ENCODE data around the gene CFAP73. TPM values are rescaled to one million over a fixed set of nuclear protein-coding genes. Genes with fewer than 3 reads are reported as not detected.
A peak's percentile ranks its signal among the peaks of the same experiment; 100 is the strongest.

The CFAP73 gene
- total and polyA plus RNA-seq, 10 of the 15 experiments (the other 5 are each of a cell fraction or from before 2014, with no cell fraction given), result 0.18 TPM; not detected in 9

- Histone ChIP-seq H2AFZ (ENCODE audit: control insufficient read depth, low read depth, low read length) (no peak within 1 kb of the TSS), H3K9ac (ENCODE audit: control insufficient read depth, insufficient read depth, low read length) (no peak within 1 kb of the TSS), H3K36me3 (ENCODE audit: control insufficient read depth in 2 of 2, insufficient read depth in 2 of 2, low read length in 1 of 2) (no peaks in the 10 kb centered on the region), H3K4me3 (no peak within 1 kb of the TSS), H3K27me3 (replicated peaks in 1 of 2; ENCODE audit: control insufficient read depth in 2 of 2, insufficient read depth in 2 of 2, low read length in 1 of 2) (no peaks in the 10 kb centered on the region; a peak in 2 of 4 replicates), H3K4me1 (ENCODE audit: control insufficient read depth, insufficient read depth, low read length) (peaks cover under 1% of the 10 kb centered on the region; the same call in 1 of the 2 replicates), H3K9me3 (replicated peaks; ENCODE audit: control insufficient read depth, insufficient read depth, low read length) (no peaks in the 10 kb centered on the region), H3K79me2 (ENCODE audit: control insufficient read depth, insufficient read depth, low read length) (no peaks in the 10 kb centered on the region), H3K27ac (ENCODE audit: control insufficient read depth, insufficient read depth) (no peak within 1 kb of the TSS), H3K4me2 (ENCODE audit: control insufficient read depth, insufficient read depth) (peak within 1 kb of the TSS; percentile 77), H4K20me1 (ENCODE audit: control insufficient read depth, insufficient read depth) (no peaks in the 10 kb centered on the region)
- SMC1A ChIA-PET (ENCODE audit: uncharacterized antibody, unreplicated experiment), result interaction anchor here (1.3 kb wide), 1 partner anchor 35 kb away, joined by 5 read pairs; no protein-coding TSS in a partner anchor
- POLR2A ChIA-PET, result interaction anchor here (0.6 kb wide), 1 partner anchor 128 kb away, joined by 3 read pairs; no protein-coding TSS in a partner anchor
- in situ Hi-C loops (cut with MboI), result no loop called here
- ATAC-seq, result peak; percentile 91
- BruUV-seq (replicated peaks), result no TSS peak
- RAD21 ChIA-PET (ENCODE audit: unreplicated experiment), result interaction anchor here (1.3 to 2.3 kb wide), 3 partner anchors 38 to 143 kb away, joined by 4 to 10 read pairs (median 6); no protein-coding TSS in a partner anchor
- 8% methylated on average over 56 of the region's 68 CpGs for WGBS (ENCODE audit: insufficient coverage, insufficient replicate concordance, low lambda C conversion rate, missing lambda C conversion rate)
- no peak for FAIRE-seq
- no peak for DNase-seq (ENCODE audit: low read depth, low spot score)
- intact Hi-C loops (cut with micrococcal nuclease; ENCODE audit: unreplicated experiment), result no loop called here
- CTCF ChIA-PET, result interaction anchor here (1.0 to 1.9 kb wide), 4 partner anchors 14 to 38 kb away, joined by 3 to 6 read pairs (median 4); no protein-coding TSS in a partner anchor
- TF ChIP-seq HDGF (IDR thresholded peaks at IDR 0.05), result no peak
- no peak for TF ChIP-seq SKIL (IDR thresholded peaks at IDR 0.05; ENCODE audit: low read depth, poor library complexity, severe bottlenecking)
- no peak for TF ChIP-seq NKRF (conservative IDR thresholded peaks at IDR 0.05)
- no peak for TF ChIP-seq E2F8 (IDR thresholded peaks at IDR 0.05; ENCODE audit: low read depth, partially characterized antibody)
- TF ChIP-seq ETV6 (conservative IDR thresholded peaks at IDR 0.05 in 1 of 2, IDR thresholded peaks at IDR 0.05 in 1 of 2; ENCODE audit: borderline replicate concordance in 1 of 2, low read depth in 1 of 2), result no peak
- TF ChIP-seq HCFC1 (IDR thresholded peaks at IDR 0.05; ENCODE audit: low read length), result no peak
- no peak for TF ChIP-seq ZBTB33 (IDR thresholded peaks at IDR 0.05)
- TF ChIP-seq SRF (IDR thresholded peaks at IDR 0.05; ENCODE audit: low read depth in 2 of 2, low read length in 2 of 2), result no peak
These were observed 14.1 kb upstream of the CFAP73 start, which contains the start of gene RASAL1 for GRCh38 chr12:113135178-113136127. Gene RASAL1 (minus strand): TSS chr12:113135761. CDS start chr12:113135462, 299 bp downstream.
